AG04449 (cell line): ENCODE measurements around the gene SURF1.

Experiments
- CTCF ChIA-PET: fragments of 350-600 bp; formaldehyde crosslinking; extraction: SDS; loops from one replicate; lab custom pipeline; 2021; ENCODE audit warnings: antibody characterized with exemption; lab: Yijun Ruan, JAX
- POLR2A ChIA-PET: fragments of 400-600, 350-600 bp; formaldehyde crosslinking; extraction: SDS; loops from one replicate; lab custom pipeline; 2020; ENCODE audit warnings: antibody characterized with exemption, inconsistent platforms; lab: Yijun Ruan, JAX
- DNase-seq: peaks from one replicate; pipeline ENCODE4 v3.0.0-alpha.2; 2010; ENCODE audit warnings: low read depth, low spot score
- H3K4me3 ChIP-seq: 2 replicates; pipeline ENCODE4 v1.5.1; 2011; ENCODE audit warnings: low read depth, mild to moderate bottlenecking, control low read depth, low read length
- CTCF ChIP-seq: IDR thresholded peaks from one replicate; pipeline ENCODE4 v1.5.1; 2011; ENCODE audit warnings: mild to moderate bottlenecking, moderate library complexity, low read length, control low read depth, inconsistent platforms; ENCODE audit not compliant: insufficient read depth; ENCODE audit errors: missing control alignments

SURF1 gene

GRCh38 chr9:133375116-133375723, 18.9 kb upstream of the SURF1 start:
- H3K4me3 ChIP-seq, result peak overlapping the region; percentile 83
- TF ChIP-seq CTCF, result no peak
- ChIA-PET POLR2A (interaction anchor here (0.6 to 2.7 kb wide), 5 partner anchors 8 to 706 kb away, joined by 3 to 13 read pairs (median 4); partner anchors contain the start of genes MED22 and RPL7A), CTCF (interaction anchor here (0.6 to 1.9 kb wide), 6 partner anchors 10 to 45 kb away, joined by 3 to 7 read pairs (median 3); no protein-coding TSS in a partner anchor)
- DNase-seq, result no peak

GRCh38 chr9:133374612-133375115, 18.4 kb upstream of the SURF1 start:
- DNase-seq, result no peak

GRCh38 chr9:133372144-133372543, 15.9 kb upstream of the SURF1 start:
- no peak for TF ChIP-seq CTCF
- no peak for DNase-seq
- ChIA-PET CTCF (interaction anchor here (1.1 to 3.2 kb wide), 4 partner anchors 9 to 22 kb away, joined by 3 to 14 read pairs (median 4); no protein-coding TSS in a partner anchor), POLR2A (interaction anchor here (1.4 to 4.0 kb wide), 3 partner anchors 12 to 24 kb away, joined by 5 to 18 read pairs (median 7); partner anchors contain the start of genes MED22, RPL7A, SURF1 and SURF2)
- H3K4me3 ChIP-seq, result no peak overlapping the region

More at GRCh38 chr9:133374612-133375115, 18.4 kb upstream of the SURF1 start:
- TF ChIP-seq CTCF, result no peak
- ChIA-PET CTCF (interaction anchor here (0.7 to 1.9 kb wide), 5 partner anchors 10 to 31 kb away, joined by 3 to 7 read pairs (median 3); no protein-coding TSS in a partner anchor), POLR2A (interaction anchor here (0.6 to 4.0 kb wide), 5 partner anchors 12 to 705 kb away, joined by 3 to 18 read pairs (median 4); partner anchors contain the start of genes MED22, RPL7A, SURF1 and SURF2)
- peak overlapping the region; percentile 83 for H3K4me3 ChIP-seq

GRCh38 chr9:133371261-133371711, 15.0 kb upstream of the SURF1 start:
- POLR2A ChIA-PET, result interaction anchor here (1.4 to 4.0 kb wide), 3 partner anchors 11 to 23 kb away, joined by 5 to 18 read pairs (median 7); partner anchors contain the start of genes MED22, RPL7A, SURF1 and SURF2

GRCh38 chr9:133370685-133371084, 14.4 kb upstream of the SURF1 start:
- CTCF ChIA-PET, result interaction anchor here (1.2 to 3.2 kb wide), 3 partner anchors 8 to 15 kb away, joined by 3 to 14 read pairs (median 4); no protein-coding TSS in a partner anchor
- POLR2A ChIA-PET, result interaction anchor here (1.4 to 4.0 kb wide), 2 partner anchors 10 to 15 kb away, joined by 5 to 18 read pairs; partner anchors contain the start of genes SURF1 and SURF2
- no peak overlapping the region for H3K4me3 ChIP-seq
- no peak for DNase-seq
- no peak for TF ChIP-seq CTCF

More at GRCh38 chr9:133371261-133371711, 15.0 kb upstream of the SURF1 start:
- H3K4me3 ChIP-seq, result no peak overlapping the region
- CTCF ChIA-PET, result interaction anchor here (1.2 to 3.2 kb wide), 3 partner anchors 8 to 16 kb away, joined by 3 to 14 read pairs (median 4); no protein-coding TSS in a partner anchor
- TF ChIP-seq CTCF, result no peak
- no peak for DNase-seq

GRCh38 chr9:133369933-133370332, 13.6 kb upstream of the SURF1 start:
- ChIA-PET POLR2A (interaction anchor here (0.8 to 1.1 kb wide), 2 partner anchors 20 to 22 kb away, joined by 3 to 4 read pairs; partner anchors contain the start of genes MED22 and RPL7A), CTCF (no interaction called here)
- DNase-seq, result no peak
- no peak overlapping the region for H3K4me3 ChIP-seq
- no peak for TF ChIP-seq CTCF
